HepG2 (cell line): ENCODE data around the gene LANCL2. TPM values are rescaled to one million over a fixed set of nuclear protein-coding genes. Genes with fewer than 3 reads are reported as not detected.

Source experiments
- ATAC-seq: fragments of 200-7000 bp; cut with Tn5 transposase; 3 replicates; pipeline ENCODE4 v1.9.1; 2020; ENCODE audit warnings: mild to moderate bottlenecking, moderate library complexity
- BruUV-seq: library from RNA; stranded (reverse); fragments of 400-500 nt; replicated peaks from 2 replicates; lab custom pipeline; 2021; lab: Mats Ljungman, UMichigan
- CTCF ChIA-PET: fragments of 300-600 bp; formaldehyde crosslinking; extraction: SDS; loops from one replicate; lab custom pipeline; 2021; ENCODE audit warnings: low total read pairs, inconsistent platforms, low intra/inter-chr PET ratio; lab: Yijun Ruan, JAX
- POLR2A ChIA-PET: fragments of 350-600 bp; sonication (Branson Sonifier 250); formaldehyde crosslinking; loops from one replicate; lab custom pipeline; 2020; ENCODE audit warnings: antibody characterized with exemption, inconsistent platforms; lab: Yijun Ruan, JAX
- DNase-seq: peaks from one replicate; pipeline ENCODE4 v3.0.0-alpha.2; 2015; ENCODE audit warnings: low spot score
- FAIRE-seq: peaks from 3 replicates; lab custom pipeline; 2011; peaks lifted over from hg19 to GRCh38; lab: Jason Lieb, UNC
- H2AFZ ChIP-seq: one replicate; pipeline ENCODE4 v1.6.1; 2011; ENCODE audit warnings: low read length, inconsistent platforms
- H3K27ac ChIP-seq: fragments of 300-600 bp; 3 replicates; pipeline ENCODE4 v1.8.0; 2011; ENCODE audit warnings: mixed run types, mild to moderate bottlenecking, mixed read lengths, low read length, inconsistent platforms; ENCODE audit not compliant: insufficient read depth; ENCODE audit errors: extremely low read length
- H3K27me3 ChIP-seq, 2 experiments: fragments of 200-600 bp in 1 of 2; 2 replicates in 1 of 2; 3 replicates in 1 of 2; pipeline versions ENCODE4 v1.6.0 to v1.8.0; 2011; ENCODE audit warnings: low read length in 2 of 2, mild to moderate bottlenecking in 2 of 2, moderate library complexity in 2 of 2, inconsistent platforms in 1 of 2; ENCODE audit not compliant: insufficient read depth in 2 of 2, control insufficient read depth in 1 of 2
- H3K36me3 ChIP-seq, 2 experiments: fragments of 200-600 bp in 1 of 2; replicated peaks in 1 of 2; 2 replicates in 1 of 2; 3 replicates in 1 of 2; pipeline versions ENCODE4 v1.5.1 to v1.8.0; 2011; ENCODE audit warnings: low read length in 2 of 2, inconsistent platforms in 1 of 2; ENCODE audit not compliant: insufficient read depth in 2 of 2, control insufficient read depth in 1 of 2
- H3K4me1 ChIP-seq: 2 replicates; pipeline ENCODE4 v1.5.1; 2012; ENCODE audit warnings: low read length, inconsistent platforms; ENCODE audit not compliant: insufficient read depth
- H3K4me2 ChIP-seq: 2 replicates; pipeline ENCODE4 v1.6.0; 2011; ENCODE audit warnings: low read depth, low read length, inconsistent platforms
- H3K4me3 ChIP-seq, 3 experiments: fragments of 200-600 bp in 1 of 3; sonication (generic), shearing (Covaris generic) in 1 of 3; replicated peaks in 1 of 3; 2 replicates each; pipeline ENCODE4 v1.5.1; 2011 to 2016; ENCODE audit warnings: low read length in 3 of 3, inconsistent platforms in 2 of 3, low read depth in 2 of 3, mild to moderate bottlenecking in 2 of 3, control low read depth in 1 of 3, mixed read lengths in 1 of 3; ENCODE audit not compliant: insufficient read depth in 1 of 3
- H3K79me2 ChIP-seq: one replicate; pipeline ENCODE4 v1.6.1; 2011; ENCODE audit warnings: low read length, inconsistent platforms; ENCODE audit not compliant: insufficient read depth
- H3K9ac ChIP-seq: 2 replicates; pipeline ENCODE4 v1.6.0; 2011; ENCODE audit warnings: mild to moderate bottlenecking, low read depth, low read length, inconsistent platforms; ENCODE audit not compliant: insufficient read depth
- H3K9me3 ChIP-seq: 2 replicates; pipeline ENCODE4 v1.5.1; 2012; ENCODE audit warnings: mild to moderate bottlenecking, low read length
- H4K20me1 ChIP-seq: 2 replicates; pipeline ENCODE4 v1.6.0; 2011; ENCODE audit warnings: inconsistent platforms, mild to moderate bottlenecking, low read length, moderate library complexity; ENCODE audit not compliant: insufficient read depth
- AGO2 ChIP-seq: fragments of 200-400 bp; formaldehyde crosslinking; optimal IDR thresholded peaks from 2 replicates; pipeline ENCODE3; 2017; ENCODE audit warnings: mild to moderate bottlenecking, low read depth, low read length, moderate library complexity
- ZNF780A ChIP-seq: sonication (generic); formaldehyde crosslinking; IDR thresholded peaks from 2 replicates; pipeline ENCODE4 v1.8.0; 2022; ENCODE audit warnings: mild to moderate bottlenecking, missing genetic modification reagents, moderate library complexity
- WGBS: methylation state at CpG from one replicate; pipeline ENCODE4 v1.1.6; 2017; ENCODE audit warnings: low lambda C conversion rate; 5-methylcytosine and 5-hydroxymethylcytosine counted together
- in situ Hi-C: cut with HindIII; loops from 2 replicates; pipeline ENCODE4 v1.10.0; 2017; ENCODE audit warnings: low pct_unique_long_range_greater_than_20kb; ENCODE audit not compliant: extremely low pct_ligation_motif_present
- intact Hi-C: fragments of 100-400 bp; cut with micrococcal nuclease; formaldehyde crosslinking; loops from one replicate; pipeline ENCODE4 v1.10.0; 2022; ENCODE audit not compliant: unreplicated experiment
- polyA plus RNA-seq, 8 experiments: library from polyadenylated mRNA; depleted of rRNA in 3 of 8; stranded (reverse) in 7 of 8; unstranded in 1 of 8; fragments of >200 nt; fragmentation: Illumina TruSeq in 4 of 8; extraction: Trizol in 4 of 8; gene quantifications; 2 replicates each; pipeline versions ENCODE4 v1.2.1 to v1.2.3, GENCODE V29; 2011 to 2016; ENCODE audit warnings: low read depth in 4 of 8, missing spikeins in 1 of 8, mixed read lengths in 1 of 8; ENCODE audit not compliant: insufficient read depth in 1 of 8
- total RNA-seq, 5 experiments: library from RNA; depleted of rRNA; stranded (reverse); fragments of >200 nt; fragmentation: Illumina TruSeq; extraction: Trizol; gene quantifications; 2 replicates each; pipeline ENCODE4 v1.2.3, GENCODE V29; 2016; ENCODE audit warnings: low read depth in 1 of 5
- TF ChIP-seq, protein P1 (sequence below): sonication (generic); formaldehyde crosslinking; IDR thresholded peaks from 2 replicates; pipeline ENCODE4 v1.5.0; 2020; ENCODE audit warnings: missing genetic modification reagents
- TF ChIP-seq, protein P2 (sequence below): sonication (generic); formaldehyde crosslinking; IDR thresholded peaks from 2 replicates; pipeline ENCODE4 v1.5.1; 2020; ENCODE audit warnings: missing genetic modification reagents, mild to moderate bottlenecking, borderline replicate concordance

The LANCL2 gene
- total and polyA plus RNA-seq, 2 of the 13 experiments (the other 11 are each of a cell fraction or from before 2014, with no cell fraction given), result 10.0 to 13.8 TPM

GRCh38 chr7:55448526-55448925, 83.4 kb downstream of the LANCL2 start:
- ChIA-PET POLR2A (no interaction called here), CTCF (no interaction called here)
- Histone ChIP-seq H3K9me3 (no peaks in the 10 kb centered on the region), H3K36me3 (no peaks in the 10 kb centered on the region), H3K79me2 (no peaks in the 10 kb centered on the region), H3K4me2 (no peak overlapping the region), H3K4me1 (no peaks in the 10 kb centered on the region), H4K20me1 (no peaks in the 10 kb centered on the region), H3K4me3 (no peak overlapping the region), H2AFZ (no peak overlapping the region), H3K27me3 (no peaks in the 10 kb centered on the region), H3K9ac (no peak overlapping the region), H3K27ac (no peak overlapping the region)
- WGBS, result 97% methylated on average over 18 of the region's 22 CpGs
- intact Hi-C loops (no loop called here), in situ Hi-C loops (no loop called here)
- ATAC-seq (no peak), DNase-seq (no peak), FAIRE-seq (no peak)
- TF ChIP-seq, protein P1, sequence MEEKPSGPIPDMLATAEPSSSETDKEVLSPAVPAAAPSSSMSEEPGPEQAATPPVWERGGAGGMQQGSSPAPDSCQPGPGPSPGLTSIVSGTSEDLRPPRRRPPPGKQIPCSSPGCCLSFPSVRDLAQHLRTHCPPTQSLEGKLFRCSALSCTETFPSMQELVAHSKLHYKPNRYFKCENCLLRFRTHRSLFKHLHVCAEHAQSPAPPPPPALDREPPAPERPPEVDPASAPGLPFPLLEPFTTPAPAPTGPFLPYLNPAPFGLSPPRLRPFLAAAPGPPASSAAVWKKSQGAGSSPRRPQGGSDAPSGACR, result no peak
- peak; percentile 8 for TF ChIP-seq AGO2
- BruUV-seq, result no TSS peak

GRCh38 chr7:55449205-55449991, 84.3 kb downstream of the LANCL2 start:
- Histone ChIP-seq H3K36me3 (no peaks in the 10 kb centered on the region), H3K9me3 (no peaks in the 10 kb centered on the region), H3K79me2 (no peaks in the 10 kb centered on the region), H4K20me1 (no peaks in the 10 kb centered on the region), H3K4me3 (no peak overlapping the region), H3K27ac (no peak overlapping the region), H2AFZ (no peak overlapping the region), H3K4me1 (no peaks in the 10 kb centered on the region)
- no TSS peak for BruUV-seq
- DNase-seq (no peak), FAIRE-seq (no peak)
- intact Hi-C loops, result no loop called here
- POLR2A ChIA-PET, result no interaction called here
- in situ Hi-C loops, result no loop called here
- TF ChIP-seq ZNF780A (CRISPR knock-in tag) (no peak), AGO2 (peak; percentile 58)
- TF ChIP-seq, protein P2, sequence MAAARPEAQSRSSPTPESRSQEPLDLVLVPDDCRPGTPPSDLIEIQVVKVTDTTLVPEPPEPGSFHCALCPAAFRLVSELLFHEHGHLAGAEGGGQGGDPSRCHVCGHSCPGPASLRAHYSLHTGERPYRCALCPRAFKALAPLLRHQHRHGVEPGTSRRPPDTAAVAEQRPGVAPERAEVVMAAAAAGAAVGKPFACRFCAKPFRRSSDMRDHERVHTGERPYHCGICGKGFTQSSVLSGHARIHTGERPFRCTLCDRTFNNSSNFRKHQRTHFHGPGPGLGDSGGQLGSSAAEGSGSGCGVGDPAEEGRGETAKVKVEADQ (CRISPR knock-in tag), result no peak
- TF ChIP-seq, all 625 proteins: peak for 1
- CTCF ChIA-PET, result no interaction called here
- Histone ChIP-seq H3K9ac (no peak overlapping the region), H3K27me3 (no peaks in the 10 kb centered on the region), H3K4me2 (no peak overlapping the region)
- peak; percentile 36; the same call in 2 of the 3 replicates for ATAC-seq
- WGBS, result 94% methylated on average over 27 of the region's 56 CpGs
